Naive thymus-derived CD4-positive, alpha-beta T cell (primary cell): ENCODE measurements around the gene KCNK4. TPM values are rescaled to one million over a fixed set of nuclear protein-coding genes. Genes with fewer than 3 reads are reported as not detected.

ENCODE experiments used
- ATAC-seq: fragments of 150-1000 bp; cut with Tn5 transposase; 2 replicates; pipeline ENCODE4 v1.10.0; 2021; ENCODE audit warnings: mild to moderate bottlenecking, moderate library complexity
- CTCF ChIA-PET: fragments of 350-600 bp; sonication (Branson Sonifier 250); formaldehyde crosslinking; loops from one replicate; lab custom pipeline; 2021; ENCODE audit warnings: antibody characterized with exemption; lab: Charles Lee
- POLR2A ChIA-PET: fragments of 350-600 bp; sonication (Branson Sonifier 250); formaldehyde crosslinking; loops from one replicate; lab custom pipeline; 2021; ENCODE audit warnings: antibody characterized with exemption, inconsistent platforms; lab: Charles Lee
- DNase-seq, 9 donors: peaks; one replicate each; pipeline versions ENCODE4 v3.0.0 to v3.0.0-alpha.2; 2020 to 2022; ENCODE audit warnings: mixed read lengths in 1 of 9
- H3K27ac ChIP-seq: one replicate; pipeline ENCODE4 v1.7.0; 2013; ENCODE audit warnings: mild to moderate bottlenecking, low read depth, low read length, moderate library complexity
- H3K27me3 ChIP-seq, 2 donors: one replicate each; pipeline ENCODE4 v1.7.0; 2013; ENCODE audit warnings: low read length in 2 of 2, mild to moderate bottlenecking in 2 of 2, moderate library complexity in 2 of 2; ENCODE audit not compliant: control insufficient read depth in 2 of 2, insufficient read depth in 2 of 2
- H3K36me3 ChIP-seq, 3 experiments: 1 replicate in 2 of 3; 2 replicates in 1 of 3; pipeline ENCODE4 v1.7.0; 2013; ENCODE audit warnings: low read length in 3 of 3, mild to moderate bottlenecking in 3 of 3, moderate library complexity in 1 of 3; ENCODE audit not compliant: insufficient read depth in 3 of 3, control insufficient read depth in 2 of 3
- H3K4me1 ChIP-seq, 2 donors: one replicate each; pipeline ENCODE4 v1.7.0; 2013; ENCODE audit warnings: low read length in 2 of 2, mild to moderate bottlenecking in 2 of 2, moderate library complexity in 1 of 2; ENCODE audit not compliant: control insufficient read depth in 2 of 2, insufficient read depth in 2 of 2
- H3K4me3 ChIP-seq: 2 replicates; pipeline ENCODE4 v1.7.0; 2013; ENCODE audit warnings: mild to moderate bottlenecking, low read length
- H3K9me3 ChIP-seq, 3 experiments: 1 replicate in 2 of 3; 2 replicates in 1 of 3; pipeline ENCODE4 v1.7.0; 2013; ENCODE audit warnings: low read length in 3 of 3; ENCODE audit not compliant: control insufficient read depth in 2 of 3
- H3K27ac Mint-ChIP-seq, 9 donors: one replicate each; pipeline ENCODE4 v1.8.0; 2020 to 2022; ENCODE audit warnings: mixed read lengths in 9 of 9, mild to moderate bottlenecking in 8 of 9, moderate library complexity in 5 of 9, inconsistent platforms in 2 of 9
- H3K27me3 Mint-ChIP-seq, 5 donors: one replicate each; pipeline ENCODE4 v1.8.0; 2021 to 2022; ENCODE audit warnings: mixed read lengths in 5 of 5, mild to moderate bottlenecking in 1 of 5
- H3K36me3 Mint-ChIP-seq, 5 donors: one replicate each; pipeline ENCODE4 v1.8.0; 2020 to 2022; ENCODE audit warnings: mixed read lengths in 5 of 5, mild to moderate bottlenecking in 3 of 5, inconsistent platforms in 1 of 5
- H3K4me1 Mint-ChIP-seq, 7 donors: one replicate each; pipeline ENCODE4 v1.8.0; 2020 to 2022; ENCODE audit warnings: mixed read lengths in 7 of 7, mild to moderate bottlenecking in 3 of 7, inconsistent platforms in 1 of 7
- H3K4me3 Mint-ChIP-seq, 10 donors: one replicate each; pipeline ENCODE4 v1.8.0; 2020 to 2022; ENCODE audit warnings: mild to moderate bottlenecking in 10 of 10, mixed read lengths in 10 of 10, moderate library complexity in 6 of 10, inconsistent platforms in 2 of 10
- H3K9me3 Mint-ChIP-seq, 11 donors: one replicate each; pipeline ENCODE4 v1.8.0; 2020 to 2022; ENCODE audit warnings: mixed read lengths in 11 of 11, mild to moderate bottlenecking in 4 of 11, inconsistent platforms in 1 of 11, moderate library complexity in 1 of 11
- intact Hi-C, 2 donors: fragments of 100-400 bp; cut with micrococcal nuclease; formaldehyde crosslinking; loops; one replicate each; pipeline ENCODE4 v1.15.1; 2023
- polyA plus RNA-seq, 2 donors: library from polyadenylated mRNA; unstranded; fragments of 300-500 nt; fragmentation: Illumina TruSeq; gene quantifications; one replicate each; pipeline ENCODE4 v1.2.3, GENCODE V29; 2021
- total RNA-seq, 6 experiments: library from RNA in 5 of 6; stranded (reverse) in 5 of 6; gene quantifications; 1 replicate in 5 of 6; 2 replicates in 1 of 6; pipeline ENCODE4 v1.2.3 and lab custom pipeline; 2021 to 2026

Gene KCNK4
- total and polyA plus RNA-seq, 7 experiments from 2014 or later, result 0.42 TPM; not detected in 6

DNA sequence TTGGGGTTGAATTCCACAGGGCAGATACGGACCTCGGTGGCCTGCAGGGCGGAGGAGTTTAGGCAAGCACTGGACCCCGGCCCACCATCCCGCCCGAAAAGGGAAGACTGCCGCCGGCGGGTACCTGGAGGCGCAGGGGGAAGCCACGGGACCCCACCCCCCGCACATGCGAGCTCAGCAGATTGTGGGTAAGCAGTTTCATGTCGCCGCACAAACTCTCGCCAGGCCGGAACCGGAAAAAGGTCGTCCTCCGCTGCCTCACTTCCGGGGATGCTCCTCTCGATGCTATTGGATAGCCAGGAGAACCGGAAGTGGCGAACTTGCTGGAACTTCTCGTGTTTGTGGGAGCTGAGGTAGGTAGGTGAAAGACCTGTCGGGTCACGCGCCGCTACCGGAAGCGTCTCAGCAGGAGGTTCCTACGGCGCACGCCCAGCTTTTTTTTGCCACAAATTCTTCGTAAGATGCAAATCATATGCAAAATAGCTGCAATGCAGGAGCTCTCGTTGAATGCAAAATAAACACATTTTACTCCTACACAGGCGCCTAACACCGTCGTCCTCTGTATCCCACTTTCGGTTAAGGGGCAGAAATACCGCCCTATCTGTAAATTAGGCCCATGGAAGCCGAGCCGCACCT lies 26.3 kb downstream of the KCNK4 start, which contains the start of gene TRMT112:
Gene TRMT112, minus strand, starts transcription at position 235 of the 636 bp plus-strand sequence. Its CDS starts 33 bp downstream, at position 202.
- H3K36me3 ChIP-seq, result peaks cover 0 to 48% (median 0%) of the 10 kb centered on the region in 3 experiments

GRCh38 chr11:64317961-64318765 lies 27.1 kb downstream of the KCNK4 start, which contains the start of gene PRDX5:
Gene PRDX5 (plus strand): TSS chr11:64318121. CDS start chr11:64318216, 95 bp downstream.
- Mint-ChIP-seq H3K27me3 (no peaks in the 10 kb centered on the region), H3K4me3 (peak within 1 kb of the TSS; percentile 85 to 99 (median 96)), H3K9me3 (no peaks in the 10 kb centered on the region), H3K27ac (peak within 1 kb of the TSS; percentile 97 to 100 (median 100)), H3K4me1 (peaks cover 20 to 40% (median 27%) of the 10 kb centered on the region in 7 donors), H3K36me3 (peaks cover 0 to 23% (median 6%) of the 10 kb centered on the region in 5 donors)
- Histone ChIP-seq H3K9me3 (no peaks in the 10 kb centered on the region), H3K27me3 (no peaks in the 10 kb centered on the region), H3K27ac (peak within 1 kb of the TSS; percentile 92), H3K4me3 (peak within 1 kb of the TSS; percentile 60), H3K36me3 (peaks cover 0 to 55% (median 0%) of the 10 kb centered on the region in 3 experiments), H3K4me1 (peaks cover 7 to 10% of the 10 kb centered on the region in 2 donors)
- POLR2A ChIA-PET, result interaction anchor here (0.5 to 4.2 kb wide), 36 partner anchors 10 to 1653 kb away, joined by 3 to 45 read pairs (median 5); partner anchors contain the start of genes BAD, C11orf98, CATSPERZ and CCDC88B
- peak; percentile 93 to 97 (median 96) for DNase-seq
- intact Hi-C loops, result loop anchor here (1.0 to 5.0 kb wide), 16 partner anchors 13 to 1539 kb away; partner anchors contain the start of genes CCDC88B (in 2 of the 2), ESRRA (in 2 of the 2), FKBP2 (in 2 of the 2) and GPR137 (in 2 of the 2)
- peak; percentile 87 for ATAC-seq
- CTCF ChIA-PET, result interaction anchor here (0.5 to 2.5 kb wide), 26 partner anchors 11 to 1191 kb away, joined by 3 to 18 read pairs (median 4); partner anchors contain the start of genes BAD, CATSPERZ, CCDC88B and ESRRA

More for the DNA sequence above, 26.3 kb downstream of the KCNK4 start, which contains the start of gene TRMT112:
- peak; percentile 85 for ATAC-seq
- Histone ChIP-seq H3K9me3 (no peaks in the 10 kb centered on the region), H3K4me1 (peaks cover 7 to 10% of the 10 kb centered on the region in 2 donors), H3K27me3 (no peaks in the 10 kb centered on the region), H3K27ac (peak within 1 kb of the TSS; percentile 92), H3K4me3 (peak within 1 kb of the TSS; percentile 60)
- peak; percentile 73 to 100 (median 98) for DNase-seq
- Mint-ChIP-seq H3K4me3 (peak within 1 kb of the TSS; percentile 85 to 99 (median 96)), H3K27ac (peak within 1 kb of the TSS; percentile 97 to 100 (median 100)), H3K36me3 (peaks cover 0 to 24% (median 6%) of the 10 kb centered on the region in 5 donors), H3K4me1 (peaks cover 27 to 47% (median 35%) of the 10 kb centered on the region in 7 donors), H3K27me3 (no peaks in the 10 kb centered on the region), H3K9me3 (no peaks in the 10 kb centered on the region)
- CTCF ChIA-PET, result interaction anchor here (0.6 to 2.5 kb wide), 26 partner anchors 11 to 1192 kb away, joined by 3 to 18 read pairs (median 4); partner anchors contain the start of genes BAD, CATSPERZ, CCDC88B and ESRRA
- POLR2A ChIA-PET, result interaction anchor here (0.5 to 4.2 kb wide), 36 partner anchors 9 to 1652 kb away, joined by 3 to 45 read pairs (median 5); partner anchors contain the start of genes BAD, C11orf98, CATSPERZ and CCDC88B
- intact Hi-C loops, result loop anchor here (1.0 to 5.0 kb wide), 14 partner anchors 12 to 1540 kb away; partner anchors contain the start of genes ESRRA (in 2 of the 2), CCDC88B (in 1 of the 2), CFL1 (in 1 of the 2) and FKBP2 (in 1 of the 2)

DNA sequence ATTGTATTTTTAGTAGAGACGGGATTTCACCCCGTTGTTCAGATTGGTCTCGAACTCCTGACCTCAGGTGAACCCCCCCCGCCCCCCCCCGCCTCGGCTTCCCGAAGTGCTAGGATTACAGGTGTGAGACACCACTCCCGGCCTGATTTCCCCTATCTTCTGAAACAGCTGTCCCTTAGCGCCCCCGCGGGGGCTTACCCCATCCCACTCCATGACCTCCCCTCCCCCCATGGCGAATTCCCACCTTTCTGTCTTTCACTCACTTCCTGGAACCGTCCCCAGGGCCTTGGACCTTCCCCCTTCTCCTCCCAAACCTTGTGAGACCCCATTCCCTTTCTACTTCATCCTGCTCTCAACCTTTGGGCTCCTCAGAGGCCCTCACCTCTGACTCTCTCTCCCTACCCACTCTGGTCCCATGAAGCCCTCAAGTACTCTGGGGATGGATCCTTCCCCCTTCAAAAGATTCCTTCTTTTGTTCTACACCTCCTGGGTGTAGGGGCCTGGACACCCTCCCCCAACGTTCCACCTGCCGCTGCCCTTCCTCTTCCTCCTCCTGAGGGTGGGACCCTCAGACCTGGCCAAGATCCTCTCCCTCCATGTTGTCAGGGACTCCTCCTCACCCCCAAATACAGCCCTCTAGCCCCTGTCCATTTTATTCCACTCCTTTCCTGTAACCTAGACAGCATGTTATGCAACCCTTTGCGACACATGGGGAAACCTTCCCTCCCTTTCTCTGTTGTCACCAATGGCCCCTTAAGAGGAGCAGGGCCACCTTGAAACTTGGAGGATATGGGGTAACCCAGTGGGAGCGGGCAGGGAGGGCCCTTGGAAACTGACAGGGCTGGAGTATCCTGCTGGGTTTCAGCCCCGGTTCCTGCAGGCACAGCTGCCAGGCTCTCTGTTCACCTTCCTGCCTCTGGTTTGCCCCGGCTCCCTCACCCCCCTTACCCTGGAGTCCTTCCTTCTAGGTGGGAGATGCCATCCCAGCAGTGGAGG lies 28.0 kb downstream of the KCNK4 start:
- CTCF ChIA-PET, result interaction anchor here (1.3 to 2.4 kb wide), 4 partner anchors 11 to 114 kb away, joined by 4 to 16 read pairs (median 8); partner anchors contain the start of gene FERMT3
- peak overlapping the region; percentile 60 for H3K4me3 ChIP-seq
- H3K4me1 Mint-ChIP-seq, result peaks cover 17 to 38% (median 26%) of the 10 kb centered on the region in 7 donors
- intact Hi-C loops, result loop anchor here (1.0 to 5.0 kb wide), 9 partner anchors 12 to 1538 kb away; partner anchors contain the start of genes CCDC88B (in 1 of the 2), CFL1 (in 1 of the 2), FKBP2 (in 1 of the 2) and GPR137 (in 1 of the 2)
- DNase-seq (no peak), ATAC-seq (no peak)
- H3K27me3 Mint-ChIP-seq, result no peaks in the 10 kb centered on the region
- no peaks in the 10 kb centered on the region for H3K9me3 Mint-ChIP-seq
- peaks cover 7 to 10% of the 10 kb centered on the region in 2 donors for H3K4me1 ChIP-seq
- peak overlapping the region; percentile 92 for H3K27ac ChIP-seq
- H3K27me3 ChIP-seq, result no peaks in the 10 kb centered on the region
- peak overlapping the region; percentile 85 to 99 (median 96) for H3K4me3 Mint-ChIP-seq
- POLR2A ChIA-PET, result interaction anchor here (1.5 to 4.2 kb wide), 8 partner anchors 15 to 457 kb away, joined by 4 to 45 read pairs (median 24); partner anchors contain the start of genes BAD, CCDC88B, ESRRA and FKBP2
- H3K9me3 ChIP-seq, result no peaks in the 10 kb centered on the region
- peaks cover 0 to 52% (median 0%) of the 10 kb centered on the region in 3 experiments for H3K36me3 ChIP-seq
- peak overlapping the region; percentile 93 to 100 (median 100) for H3K27ac Mint-ChIP-seq
- H3K36me3 Mint-ChIP-seq, result peaks cover 0 to 22% (median 6%) of the 10 kb centered on the region in 5 donors

DNA sequence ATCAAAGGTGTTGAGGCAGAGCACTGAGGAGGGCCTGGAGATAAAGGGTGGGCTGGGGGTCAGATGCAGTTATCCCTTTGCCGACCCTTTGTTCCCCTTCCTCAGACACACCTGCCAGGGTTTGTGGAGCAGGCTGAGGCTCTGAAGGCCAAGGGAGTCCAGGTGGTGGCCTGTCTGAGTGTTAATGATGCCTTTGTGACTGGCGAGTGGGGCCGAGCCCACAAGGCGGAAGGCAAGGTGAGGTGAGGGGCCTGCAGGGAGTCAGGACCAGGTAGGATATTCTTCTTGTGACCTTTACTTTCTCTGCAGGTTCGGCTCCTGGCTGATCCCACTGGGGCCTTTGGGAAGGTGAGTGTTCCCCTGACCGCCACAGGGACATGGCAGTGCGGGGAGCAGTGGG lies 29.5 kb downstream of the KCNK4 start:
- peak overlapping the region in 5 of 10 donors; percentile 17 to 68 (median 33) for H3K4me3 Mint-ChIP-seq
- no peak overlapping the region for H3K27ac ChIP-seq
- H3K9me3 ChIP-seq, result no peaks in the 10 kb centered on the region
- H3K4me1 Mint-ChIP-seq, result peaks cover 17 to 35% (median 26%) of the 10 kb centered on the region in 7 donors
- H3K4me3 ChIP-seq, result no peak overlapping the region
- no peak for ATAC-seq
- no peaks in the 10 kb centered on the region for H3K27me3 Mint-ChIP-seq
- peak overlapping the region in 4 of 9 donors; percentile 16 to 99 (median 66) for H3K27ac Mint-ChIP-seq
- peaks cover 0 to 18% (median 6%) of the 10 kb centered on the region in 5 donors for H3K36me3 Mint-ChIP-seq
- no peak for DNase-seq
- peaks cover 0 to 37% (median 0%) of the 10 kb centered on the region in 3 experiments for H3K36me3 ChIP-seq
- no peaks in the 10 kb centered on the region for H3K9me3 Mint-ChIP-seq
- no peaks in the 10 kb centered on the region for H3K27me3 ChIP-seq
- intact Hi-C loops, result no loop called here
- CTCF ChIA-PET, result no interaction called here
- POLR2A ChIA-PET, result interaction anchor here (1.0 to 1.1 kb wide), 2 partner anchors 19 to 458 kb away, joined by 3 read pairs; partner anchors contain the start of genes CCDC88B and SF1
- peaks cover 7 to 10% of the 10 kb centered on the region in 2 donors for H3K4me1 ChIP-seq

DNA sequence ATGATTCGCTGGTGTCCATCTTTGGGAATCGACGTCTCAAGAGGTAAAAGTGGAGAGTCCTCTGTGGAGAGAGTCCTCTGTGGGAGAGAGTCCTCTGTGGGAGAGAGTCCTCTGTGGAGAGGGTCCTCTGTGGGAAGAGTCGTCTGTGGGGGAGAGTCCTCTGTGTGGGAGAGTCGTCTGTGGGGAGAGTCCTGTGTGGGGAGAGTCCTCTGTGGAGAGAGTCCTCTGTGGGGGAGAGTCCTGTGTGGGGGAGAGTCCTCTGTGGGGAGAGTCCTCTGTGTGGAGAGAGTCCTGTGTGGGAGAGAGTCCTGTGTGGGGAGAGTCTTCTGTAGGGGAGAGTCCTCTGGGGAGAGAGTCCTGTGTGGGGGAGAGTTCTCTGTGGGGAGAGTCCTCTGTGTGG lies 29.9 kb downstream of the KCNK4 start:
- H3K27ac ChIP-seq, result no peak overlapping the region
- ChIA-PET POLR2A (interaction anchor here (1.1 kb wide), 1 partner anchor 458 kb away, joined by 3 read pairs; the partner anchor contains the start of gene SF1), CTCF (no interaction called here)
- peaks cover 17 to 35% (median 26%) of the 10 kb centered on the region in 7 donors for H3K4me1 Mint-ChIP-seq
- peak overlapping the region in 4 of 10 donors; percentile 17 to 29 (median 24) for H3K4me3 Mint-ChIP-seq
- peaks cover 7 to 10% of the 10 kb centered on the region in 2 donors for H3K4me1 ChIP-seq
- H3K9me3 Mint-ChIP-seq, result no peaks in the 10 kb centered on the region
- no peak overlapping the region for H3K4me3 ChIP-seq
- H3K36me3 Mint-ChIP-seq, result peaks cover 0 to 18% (median 6%) of the 10 kb centered on the region in 5 donors
- no peak for DNase-seq
- no peak for ATAC-seq
- H3K27me3 Mint-ChIP-seq, result no peaks in the 10 kb centered on the region
- intact Hi-C loops, result no loop called here
- peak overlapping the region in 4 of 9 donors; percentile 19 to 75 (median 42) for H3K27ac Mint-ChIP-seq
- H3K27me3 ChIP-seq, result no peaks in the 10 kb centered on the region
- H3K36me3 ChIP-seq, result peaks cover 0 to 32% (median 0%) of the 10 kb centered on the region in 3 experiments
- no peaks in the 10 kb centered on the region for H3K9me3 ChIP-seq
